BE2C (cell line): ENCODE results near the gene RNF113B.

Source experiments
- DNase-seq: peaks from one replicate; pipeline ENCODE4 v3.0.0-alpha.2; 2020
- H3K27me3 ChIP-seq: fragments of 250-450 bp; sonication (Bioruptor Pico); 2 replicates; pipeline ENCODE4 v1.5.1; 2020; ENCODE audit warnings: mild to moderate bottlenecking
- H3K36me3 ChIP-seq: fragments of 250-450 bp; sonication (Bioruptor Pico); 2 replicates; pipeline ENCODE4 v1.5.1; 2020; ENCODE audit warnings: mild to moderate bottlenecking
- H3K4me1 ChIP-seq: fragments of 250-450 bp; sonication (Bioruptor Pico); 2 replicates; pipeline ENCODE4 v1.5.1; 2020
- H3K4me3 ChIP-seq: 2 replicates; pipeline ENCODE4 v1.5.1; 2011; ENCODE audit warnings: low read depth, low read length
- H3K9me3 ChIP-seq: fragments of 250-450 bp; sonication (Bioruptor Pico); 2 replicates; pipeline ENCODE4 v1.5.1; 2020
- TF ChIP-seq, protein P1 (sequence below): IDR thresholded peaks from 2 replicates; pipeline ENCODE4 v1.5.1; 2012; ENCODE audit warnings: mild to moderate bottlenecking, low read depth, low read length

RNF113B gene

DNA sequence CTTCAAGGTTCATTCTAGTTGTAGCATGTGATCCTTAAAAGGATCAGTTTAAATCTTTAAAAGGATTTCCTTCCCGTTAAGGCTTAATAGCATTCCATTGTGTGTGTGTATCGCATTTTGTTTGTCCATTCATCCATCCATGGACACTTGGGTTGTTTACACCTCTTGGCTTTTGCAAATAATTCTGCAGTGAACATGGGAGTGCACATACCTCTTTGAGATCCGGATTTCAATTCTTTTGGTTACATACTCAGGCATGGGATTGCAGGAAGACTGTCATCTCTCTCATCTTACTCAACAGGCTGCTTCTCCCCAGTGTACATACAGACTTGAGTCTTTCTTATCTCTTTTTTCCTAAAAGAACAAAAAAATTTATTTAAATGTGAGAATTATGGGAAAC, 1.2 kb downstream of the RNF113B start:
- no peak for DNase-seq
- Histone ChIP-seq H3K4me3 (no peak overlapping the region), H3K4me1 (peaks cover 19% of the 10 kb centered on the region), H3K27me3 (no peaks in the 10 kb centered on the region), H3K36me3 (no peaks in the 10 kb centered on the region; the same call in 1 of the 2 replicates), H3K9me3 (no peaks in the 10 kb centered on the region)
- TF ChIP-seq, protein P1, sequence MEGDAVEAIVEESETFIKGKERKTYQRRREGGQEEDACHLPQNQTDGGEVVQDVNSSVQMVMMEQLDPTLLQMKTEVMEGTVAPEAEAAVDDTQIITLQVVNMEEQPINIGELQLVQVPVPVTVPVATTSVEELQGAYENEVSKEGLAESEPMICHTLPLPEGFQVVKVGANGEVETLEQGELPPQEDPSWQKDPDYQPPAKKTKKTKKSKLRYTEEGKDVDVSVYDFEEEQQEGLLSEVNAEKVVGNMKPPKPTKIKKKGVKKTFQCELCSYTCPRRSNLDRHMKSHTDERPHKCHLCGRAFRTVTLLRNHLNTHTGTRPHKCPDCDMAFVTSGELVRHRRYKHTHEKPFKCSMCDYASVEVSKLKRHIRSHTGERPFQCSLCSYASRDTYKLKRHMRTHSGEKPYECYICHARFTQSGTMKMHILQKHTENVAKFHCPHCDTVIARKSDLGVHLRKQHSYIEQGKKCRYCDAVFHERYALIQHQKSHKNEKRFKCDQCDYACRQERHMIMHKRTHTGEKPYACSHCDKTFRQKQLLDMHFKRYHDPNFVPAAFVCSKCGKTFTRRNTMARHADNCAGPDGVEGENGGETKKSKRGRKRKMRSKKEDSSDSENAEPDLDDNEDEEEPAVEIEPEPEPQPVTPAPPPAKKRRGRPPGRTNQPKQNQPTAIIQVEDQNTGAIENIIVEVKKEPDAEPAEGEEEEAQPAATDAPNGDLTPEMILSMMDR: no peak

DNA sequence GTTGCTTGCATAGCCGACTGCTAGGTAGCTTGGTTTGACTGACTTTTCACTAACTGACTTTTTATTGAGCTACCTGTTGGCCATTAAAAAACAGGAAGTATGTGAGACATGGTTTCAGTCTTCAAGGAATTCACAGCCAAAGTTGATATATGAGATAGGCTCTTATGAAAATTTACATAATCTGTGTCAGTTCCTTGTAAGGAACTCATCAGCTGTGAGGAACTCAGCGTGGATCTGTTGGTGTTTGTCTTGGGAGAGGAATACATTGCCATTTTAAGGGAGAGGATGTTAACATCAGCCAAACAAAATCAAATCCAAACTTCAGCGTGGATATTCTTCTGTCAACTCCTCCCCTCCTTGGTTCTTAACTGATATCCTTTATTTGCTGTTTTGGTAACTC, 2.0 kb downstream of the RNF113B start:
- Histone ChIP-seq H3K36me3 (no peaks in the 10 kb centered on the region; the same call in 1 of the 2 replicates), H3K27me3 (no peaks in the 10 kb centered on the region), H3K4me3 (no peak overlapping the region), H3K4me1 (peaks cover 19% of the 10 kb centered on the region), H3K9me3 (no peaks in the 10 kb centered on the region)
- TF ChIP-seq, protein P1: no peak
- no peak for DNase-seq

DNA sequence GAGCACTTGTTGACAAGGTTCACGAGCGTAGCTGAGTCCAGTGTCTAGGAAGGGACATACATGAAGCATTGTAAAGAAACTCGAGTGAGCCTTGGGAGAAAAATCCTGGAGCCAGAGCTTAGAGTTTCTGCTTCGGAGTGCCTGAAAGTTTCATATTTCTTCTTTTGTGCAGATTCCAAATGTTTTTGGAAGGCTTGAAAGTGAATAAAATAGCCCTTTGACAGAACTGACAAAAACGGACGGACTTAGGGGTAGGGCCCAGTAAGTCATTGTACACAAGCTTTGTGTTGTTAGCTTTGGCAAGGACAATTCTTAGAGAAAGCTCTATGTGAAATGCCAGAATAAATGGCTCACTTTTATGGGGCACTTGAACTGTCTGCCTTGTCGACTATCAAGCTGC, 2.8 kb downstream of the RNF113B start:
- H3K4me1 ChIP-seq: peaks cover 19% of the 10 kb centered on the region
- no peaks in the 10 kb centered on the region for H3K9me3 ChIP-seq
- H3K4me3 ChIP-seq: no peak overlapping the region
- no peak for DNase-seq
- H3K36me3 ChIP-seq: no peaks in the 10 kb centered on the region; the same call in 1 of the 2 replicates
- TF ChIP-seq, protein P1: no peak
- H3K27me3 ChIP-seq: no peaks in the 10 kb centered on the region

DNA sequence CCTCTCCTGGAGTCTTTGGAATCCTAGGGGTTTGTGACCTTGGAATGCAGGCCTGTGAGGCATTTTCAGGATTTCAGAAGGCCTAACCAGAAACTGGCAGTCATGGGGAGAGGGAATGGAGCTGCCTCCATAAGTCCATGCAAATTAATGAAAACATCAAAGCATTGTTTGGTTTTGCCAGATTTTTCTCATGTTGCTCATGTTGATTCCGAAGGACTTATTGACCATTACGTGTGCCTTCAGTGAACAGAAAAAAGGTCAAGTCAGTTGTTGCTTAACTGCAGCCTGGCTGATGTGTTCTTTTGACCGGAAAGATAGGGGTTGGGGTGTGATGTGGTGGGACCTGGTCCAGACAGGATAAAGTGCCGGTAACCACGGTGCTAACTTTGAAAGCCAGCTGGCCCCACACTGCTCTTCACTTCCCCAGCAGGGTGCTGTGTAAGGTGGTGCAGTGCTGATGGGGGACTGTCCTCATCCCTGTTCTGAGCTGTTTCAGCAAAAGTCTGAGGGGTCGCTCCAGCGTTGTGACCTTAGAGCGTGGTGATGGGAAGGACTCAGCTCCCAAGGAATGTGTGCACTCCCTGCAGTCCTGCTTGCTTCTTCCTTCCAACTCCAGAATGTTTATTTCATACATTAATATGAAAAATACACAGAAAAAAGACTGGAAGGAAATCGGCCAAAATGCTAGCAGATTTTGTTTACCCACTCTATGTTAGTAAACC, 3.5 kb downstream of the RNF113B start:
- Histone ChIP-seq H3K4me1 (peaks cover 19% of the 10 kb centered on the region), H3K4me3 (no peak overlapping the region), H3K27me3 (no peaks in the 10 kb centered on the region), H3K9me3 (no peaks in the 10 kb centered on the region), H3K36me3 (no peaks in the 10 kb centered on the region; the same call in 1 of the 2 replicates)
- TF ChIP-seq, protein P1: no peak
- no peak for DNase-seq

DNA sequence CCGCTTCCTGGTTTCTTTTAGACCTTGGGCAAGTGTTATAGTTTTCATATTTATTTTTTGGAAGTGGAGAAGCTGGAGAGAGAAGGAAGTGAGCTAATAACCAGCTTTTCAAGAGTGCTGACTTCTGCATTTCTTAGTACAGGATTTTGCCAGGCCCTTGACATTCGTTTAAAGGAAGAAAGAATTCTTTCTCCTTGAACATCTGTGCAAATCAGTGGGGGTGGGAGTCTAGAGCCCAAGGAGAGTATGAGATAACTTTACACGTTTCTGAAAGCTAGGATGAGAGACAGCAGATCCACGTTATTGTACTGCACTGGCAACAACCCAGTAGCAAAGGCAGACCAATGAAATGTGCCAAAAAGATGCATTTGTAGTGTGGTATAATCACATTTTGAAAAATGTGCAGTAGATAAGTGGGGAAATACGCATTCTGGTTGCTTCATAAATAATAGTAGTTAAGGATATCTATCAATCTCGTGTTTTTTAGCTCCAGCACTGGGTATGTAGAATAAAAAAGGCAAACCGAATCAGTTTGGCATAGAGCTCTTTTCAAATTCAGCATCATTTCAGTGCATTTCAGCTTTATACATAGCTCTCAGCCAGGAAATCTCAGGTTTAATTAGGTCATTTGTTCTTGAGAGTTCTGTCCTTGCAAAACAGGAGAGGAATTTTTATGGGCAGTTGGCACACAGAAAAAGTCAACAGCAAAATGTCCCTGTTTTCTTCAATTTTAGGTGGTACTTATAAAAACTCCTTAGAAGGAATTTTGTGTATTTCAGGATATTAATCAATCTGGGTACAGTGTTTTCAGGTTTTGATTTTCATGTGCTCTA, 4.3 kb downstream of the RNF113B start:
- no peak for DNase-seq
- H3K27me3 ChIP-seq: no peaks in the 10 kb centered on the region
- TF ChIP-seq, protein P1: no peak
- H3K36me3 ChIP-seq: no peaks in the 10 kb centered on the region; the same call in 1 of the 2 replicates
- no peaks in the 10 kb centered on the region for H3K9me3 ChIP-seq
- peak overlapping the region; percentile 32; the same call in 1 of the 2 replicates for H3K4me3 ChIP-seq
- peaks cover 24% of the 10 kb centered on the region for H3K4me1 ChIP-seq
